ENCODE data around the gene EPHB6. TPM values are rescaled to one million over a fixed set of nuclear protein-coding genes. Genes with fewer than 3 reads are reported as not detected.

The EPHB6 gene
- total RNA-seq, 4 donors from 2014 or later: 6.9 to 84.3 (median 22.1) TPM

DNA sequence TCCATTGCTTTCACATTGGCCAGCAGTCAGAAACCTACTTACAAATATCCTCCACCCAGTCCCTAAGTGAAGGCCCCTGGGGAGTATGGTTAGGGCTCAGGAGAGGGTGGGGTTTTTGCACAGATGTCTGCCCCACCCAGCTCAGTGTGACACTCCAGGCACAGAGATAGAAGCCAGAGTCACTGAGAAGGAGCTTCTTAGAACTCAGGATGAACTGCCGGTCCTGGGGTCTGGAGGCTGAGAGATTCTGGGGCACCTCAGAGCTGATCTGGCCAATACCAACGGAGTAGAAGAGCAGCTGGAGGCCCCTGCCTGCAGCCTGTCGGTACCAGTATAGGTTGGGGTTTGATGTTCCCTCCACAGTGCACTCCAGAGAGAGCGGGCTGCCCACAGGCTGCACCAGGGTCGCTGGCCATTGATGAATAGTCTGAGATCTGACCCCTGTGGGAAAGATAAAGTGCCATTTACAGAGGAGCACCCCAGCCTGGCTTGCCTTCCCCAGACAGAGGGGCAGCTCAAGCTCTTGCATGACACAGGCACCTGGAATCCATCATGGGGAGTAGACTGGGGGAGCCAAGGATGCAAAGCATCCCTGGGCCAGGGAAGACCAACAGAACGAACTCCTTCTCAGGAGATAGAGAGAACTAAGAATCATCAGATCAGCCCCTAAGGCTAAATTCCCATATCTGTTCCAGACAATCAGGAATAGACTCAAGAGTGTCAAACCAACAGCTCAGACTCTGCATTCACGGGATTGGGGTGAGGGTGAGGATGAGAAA, 42.2 kb upstream of the EPHB6 start:
- Histone ChIP-seq H3K4me3 (no peak overlapping the region), H3K27me3 (peaks cover 0 to 15% of the 10 kb centered on the region in 2 donors), H3K36me3 (no peaks in the 10 kb centered on the region), H3K27ac (no peak overlapping the region), H3K4me1 (peaks cover 0 to 6% (median 0%) of the 10 kb centered on the region in 4 donors), H3K9me3 (no peaks in the 10 kb centered on the region)
- no peak for DNase-seq (ENCODE audit: low spot score in 2 of 2)
- TF ChIP-seq, protein P1, sequence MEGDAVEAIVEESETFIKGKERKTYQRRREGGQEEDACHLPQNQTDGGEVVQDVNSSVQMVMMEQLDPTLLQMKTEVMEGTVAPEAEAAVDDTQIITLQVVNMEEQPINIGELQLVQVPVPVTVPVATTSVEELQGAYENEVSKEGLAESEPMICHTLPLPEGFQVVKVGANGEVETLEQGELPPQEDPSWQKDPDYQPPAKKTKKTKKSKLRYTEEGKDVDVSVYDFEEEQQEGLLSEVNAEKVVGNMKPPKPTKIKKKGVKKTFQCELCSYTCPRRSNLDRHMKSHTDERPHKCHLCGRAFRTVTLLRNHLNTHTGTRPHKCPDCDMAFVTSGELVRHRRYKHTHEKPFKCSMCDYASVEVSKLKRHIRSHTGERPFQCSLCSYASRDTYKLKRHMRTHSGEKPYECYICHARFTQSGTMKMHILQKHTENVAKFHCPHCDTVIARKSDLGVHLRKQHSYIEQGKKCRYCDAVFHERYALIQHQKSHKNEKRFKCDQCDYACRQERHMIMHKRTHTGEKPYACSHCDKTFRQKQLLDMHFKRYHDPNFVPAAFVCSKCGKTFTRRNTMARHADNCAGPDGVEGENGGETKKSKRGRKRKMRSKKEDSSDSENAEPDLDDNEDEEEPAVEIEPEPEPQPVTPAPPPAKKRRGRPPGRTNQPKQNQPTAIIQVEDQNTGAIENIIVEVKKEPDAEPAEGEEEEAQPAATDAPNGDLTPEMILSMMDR (IDR thresholded peaks at IDR 0.05): no peak
- TF ChIP-seq POLR2A (IDR thresholded peaks at IDR 0.05) (no peak), EP300 (IDR thresholded peaks at IDR 0.05) (no peak)
- WGBS, 2 donors: 44 to 50% methylated on average over 7 of the region's 7 CpGs

DNA sequence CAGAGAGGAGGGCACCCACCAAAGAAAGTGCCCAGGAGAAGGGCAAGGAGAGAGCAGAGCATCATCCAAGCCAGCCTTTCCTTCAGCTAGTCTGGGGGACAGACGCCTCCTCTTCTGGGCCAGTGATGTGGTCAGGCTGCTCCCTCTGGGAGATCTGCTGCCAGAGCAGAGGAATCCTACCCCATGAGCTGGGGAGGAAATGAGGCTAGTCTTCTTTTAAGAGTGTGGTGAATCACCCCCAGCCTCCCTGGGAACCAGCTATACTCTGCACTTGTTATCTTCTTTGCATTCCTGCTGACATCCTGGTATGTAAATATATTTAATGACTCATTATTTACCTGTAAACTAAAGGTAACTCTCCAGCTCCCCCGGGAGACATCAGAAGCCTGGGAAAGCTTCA, 41.6 kb upstream of the EPHB6 start:
- peaks cover 0 to 15% of the 10 kb centered on the region in 2 donors for H3K27me3 ChIP-seq
- DNase-seq (ENCODE audit: low spot score in 2 of 2): no peak
- WGBS, 2 donors: 28 to 41% methylated on average over 2 of the region's 2 CpGs

DNA sequence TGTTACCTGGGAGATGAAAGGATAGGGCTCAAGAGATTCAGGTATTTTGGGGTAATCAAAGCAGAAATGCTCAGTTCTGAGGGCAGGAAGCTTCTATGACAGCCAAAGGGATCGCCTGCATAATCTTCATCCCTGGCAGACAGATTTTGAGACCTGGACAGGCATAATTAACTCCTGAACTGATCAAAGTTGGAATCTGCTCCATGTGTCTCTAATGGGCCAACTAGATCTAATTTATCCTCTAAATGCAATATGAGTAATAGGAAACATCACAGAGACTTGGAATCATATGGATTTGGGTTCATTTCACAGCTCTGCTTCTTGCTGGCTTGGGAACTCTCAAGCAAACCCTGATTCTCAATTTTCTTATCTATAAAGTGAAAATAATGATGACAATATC, 41.2 kb upstream of the EPHB6 start:
- H3K27ac ChIP-seq: no peak overlapping the region
- 52 to 73% methylated on average over 1 of the region's 1 CpG for WGBS, 2 donors

More for the DNA sequence above, 41.6 kb upstream of the EPHB6 start:
- Histone ChIP-seq H3K4me1 (peaks cover 0 to 6% (median 0%) of the 10 kb centered on the region in 4 donors), H3K9me3 (no peaks in the 10 kb centered on the region), H3K27ac (no peak overlapping the region), H3K36me3 (no peaks in the 10 kb centered on the region), H3K4me3 (no peak overlapping the region)
- TF ChIP-seq POLR2A (IDR thresholded peaks at IDR 0.05) (no peak), EP300 (IDR thresholded peaks at IDR 0.05) (no peak)
- TF ChIP-seq, protein P1 (IDR thresholded peaks at IDR 0.05): no peak

DNA sequence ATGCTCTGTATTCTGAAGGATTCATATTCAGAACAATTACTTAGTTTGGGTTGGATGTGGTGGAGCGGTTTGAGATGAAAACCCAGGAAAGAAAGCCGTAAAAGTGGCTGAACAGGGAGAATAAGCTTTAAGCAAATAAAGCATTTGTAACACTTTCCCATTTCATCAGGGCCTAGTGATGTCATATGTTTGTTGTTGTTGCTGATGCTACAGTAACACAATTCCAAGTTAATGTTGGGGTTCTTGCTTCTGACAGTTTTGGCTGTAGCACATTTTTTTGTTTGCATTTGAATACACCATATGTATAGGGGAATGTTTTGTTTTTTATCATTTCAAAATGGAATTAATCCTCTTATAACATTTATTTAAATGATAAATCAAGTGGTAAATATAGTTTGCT, 40.4 kb upstream of the EPHB6 start:
- H3K27me3 ChIP-seq: peaks cover 0 to 5% of the 10 kb centered on the region in 2 donors

More for the DNA sequence above, 41.2 kb upstream of the EPHB6 start:
- TF ChIP-seq EP300 (IDR thresholded peaks at IDR 0.05): no peak
- no peak for TF ChIP-seq POLR2A (IDR thresholded peaks at IDR 0.05)
- TF ChIP-seq, protein P1 (IDR thresholded peaks at IDR 0.05): no peak
- no peak overlapping the region for H3K4me3 ChIP-seq
- H3K36me3 ChIP-seq: no peaks in the 10 kb centered on the region
- H3K9me3 ChIP-seq: no peaks in the 10 kb centered on the region
- H3K4me1 ChIP-seq: peaks cover 0 to 6% (median 0%) of the 10 kb centered on the region in 4 donors
- DNase-seq (ENCODE audit: low spot score in 2 of 2): no peak
- H3K27me3 ChIP-seq: peaks cover 0 to 12% of the 10 kb centered on the region in 2 donors

DNA sequence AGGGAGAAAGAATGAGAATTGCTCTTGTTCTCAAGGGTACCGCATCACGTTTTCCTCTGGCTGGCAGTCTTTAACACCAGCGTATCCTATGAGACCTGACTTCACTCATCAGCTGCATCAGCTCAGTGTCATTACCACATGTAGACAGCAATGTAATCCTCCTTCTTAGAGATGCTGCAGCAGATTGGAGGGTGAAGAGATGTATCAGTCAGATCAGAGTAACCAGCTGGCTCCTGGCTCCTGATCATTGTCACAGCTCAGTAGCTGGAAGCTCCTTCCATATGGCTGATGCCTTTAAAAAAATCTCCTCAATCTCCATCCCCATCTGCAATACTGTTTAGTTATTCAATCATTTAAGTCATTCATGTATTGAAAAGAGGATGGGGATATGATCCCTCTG, 39.7 kb upstream of the EPHB6 start:
- WGBS, 2 donors: 57 to 69% methylated on average over 3 of the region's 3 CpGs

More for the DNA sequence above, 40.4 kb upstream of the EPHB6 start:
- no peaks in the 10 kb centered on the region for H3K36me3 ChIP-seq
- no peaks in the 10 kb centered on the region for H3K9me3 ChIP-seq
- TF ChIP-seq, protein P1 (IDR thresholded peaks at IDR 0.05): no peak
- TF ChIP-seq EP300 (IDR thresholded peaks at IDR 0.05): no peak
- no peak for TF ChIP-seq POLR2A (IDR thresholded peaks at IDR 0.05)
- WGBS, 2 donors: 74 to 79% methylated on average over 2 of the region's 2 CpGs
- peaks cover 0 to 5% (median 0%) of the 10 kb centered on the region in 4 donors for H3K4me1 ChIP-seq
- H3K27ac ChIP-seq: no peak overlapping the region
- no peak overlapping the region for H3K4me3 ChIP-seq
- DNase-seq (ENCODE audit: low spot score in 2 of 2): no peak

More for the DNA sequence above, 39.7 kb upstream of the EPHB6 start:
- H3K27me3 ChIP-seq: peaks cover 0 to 5% of the 10 kb centered on the region in 2 donors
- H3K4me1 ChIP-seq: no peaks in the 10 kb centered on the region
- H3K27ac ChIP-seq: no peak overlapping the region
- H3K9me3 ChIP-seq: no peaks in the 10 kb centered on the region
- no peak overlapping the region for H3K4me3 ChIP-seq
- TF ChIP-seq POLR2A (IDR thresholded peaks at IDR 0.05) (no peak), EP300 (IDR thresholded peaks at IDR 0.05) (no peak)
- TF ChIP-seq, protein P1 (IDR thresholded peaks at IDR 0.05): no peak
- H3K36me3 ChIP-seq: no peaks in the 10 kb centered on the region
- DNase-seq (ENCODE audit: low spot score in 2 of 2): no peak

Measured in tibial nerve (tissue), 4 donors.